GM12878 (cell line): ENCODE data around the gene BCS1L. TPM values are rescaled to one million over a fixed set of nuclear protein-coding genes. Genes with fewer than 3 reads are reported as not detected.

Experiments
- E2F8 ChIP-seq: fragments of 450-650 bp; IDR thresholded peaks from 2 replicates; pipeline ENCODE4 v1.6.1; 2018; ENCODE audit warnings: mild to moderate bottlenecking, low read depth, moderate library complexity; ENCODE audit not compliant: partially characterized antibody
- POLR2AphosphoS5 ChIP-seq: IDR thresholded peaks from 2 replicates; pipeline ENCODE4 v1.6.1; 2011; ENCODE audit warnings: mild to moderate bottlenecking, low read length, inconsistent platforms
- TAF1 ChIP-seq: IDR thresholded peaks from 2 replicates; pipeline ENCODE4 v1.6.1; 2011; ENCODE audit warnings: mild to moderate bottlenecking, low read depth, low read length, borderline replicate concordance
- ZBTB4 ChIP-seq: fragments of 450-650 bp; formaldehyde crosslinking; IDR thresholded peaks from 2 replicates; pipeline ENCODE4 v1.4.0; 2022; ENCODE audit warnings: mild to moderate bottlenecking, moderate library complexity
- polyA plus RNA-seq, 11 experiments: library from polyadenylated mRNA; depleted of rRNA in 4 of 11; unstranded in 6 of 11; stranded (reverse) in 5 of 11; fragments of >200 nt; fragmentation: Nextera tagmentation in 4 of 11; fragmentation: Illumina TruSeq in 1 of 11; extraction: Ambion mirVana in 4 of 11; extraction: Trizol in 1 of 11; gene quantifications; 1 replicate in 1 of 11; 2 replicates in 10 of 11; pipeline versions ENCODE4 v1.2.1 to v1.2.3, GENCODE V29; 2011 to 2016; ENCODE audit warnings: inconsistent platforms in 2 of 11, missing spikeins in 2 of 11, low read depth in 1 of 11
- total RNA-seq, 4 experiments: library from RNA; depleted of rRNA in 3 of 4; stranded (reverse); fragments of >200 nt in 3 of 4; fragmentation: Illumina TruSeq in 1 of 4; extraction: Trizol in 1 of 4; gene quantifications; 2 replicates each; pipeline versions ENCODE4 v1.2.1 to v1.2.3, GENCODE V29; 2013 to 2021
- TF ChIP-seq, protein P1 (sequence below): IDR thresholded peaks from 2 replicates; pipeline ENCODE4 v1.6.1; 2012; ENCODE audit warnings: improper control_type of control experiment, low read depth, low read length; ENCODE audit not compliant: insufficient replicate concordance

The BCS1L gene
- total and polyA plus RNA-seq, 10 of the 15 experiments (the other 5 are each of a cell fraction or from before 2014, with no cell fraction given): 40.4 to 114 (median 65.2) TPM

DNA sequence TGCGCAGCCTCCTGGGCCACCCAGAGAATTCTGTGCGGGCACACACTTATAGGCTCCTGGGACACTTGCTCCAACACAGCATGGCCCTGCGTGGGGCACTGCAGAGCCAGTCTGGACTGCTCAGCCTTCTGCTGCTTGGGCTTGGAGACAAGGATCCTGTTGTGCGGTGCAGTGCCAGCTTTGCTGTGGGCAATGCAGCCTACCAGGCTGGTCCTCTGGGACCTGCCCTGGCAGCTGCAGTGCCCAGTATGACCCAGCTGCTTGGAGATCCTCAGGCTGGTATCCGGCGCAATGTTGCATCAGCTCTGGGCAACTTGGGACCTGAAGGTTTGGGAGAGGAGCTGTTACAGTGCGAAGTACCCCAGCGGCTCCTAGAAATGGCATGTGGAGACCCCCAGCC, 39.4 kb downstream of the BCS1L start (continued):
- TF ChIP-seq E2F8 (no peak), POLR2AphosphoS5 (no peak), ZBTB4 (CRISPR knock-in tag) (no peak), TAF1 (no peak)
- TF ChIP-seq, protein P1, sequence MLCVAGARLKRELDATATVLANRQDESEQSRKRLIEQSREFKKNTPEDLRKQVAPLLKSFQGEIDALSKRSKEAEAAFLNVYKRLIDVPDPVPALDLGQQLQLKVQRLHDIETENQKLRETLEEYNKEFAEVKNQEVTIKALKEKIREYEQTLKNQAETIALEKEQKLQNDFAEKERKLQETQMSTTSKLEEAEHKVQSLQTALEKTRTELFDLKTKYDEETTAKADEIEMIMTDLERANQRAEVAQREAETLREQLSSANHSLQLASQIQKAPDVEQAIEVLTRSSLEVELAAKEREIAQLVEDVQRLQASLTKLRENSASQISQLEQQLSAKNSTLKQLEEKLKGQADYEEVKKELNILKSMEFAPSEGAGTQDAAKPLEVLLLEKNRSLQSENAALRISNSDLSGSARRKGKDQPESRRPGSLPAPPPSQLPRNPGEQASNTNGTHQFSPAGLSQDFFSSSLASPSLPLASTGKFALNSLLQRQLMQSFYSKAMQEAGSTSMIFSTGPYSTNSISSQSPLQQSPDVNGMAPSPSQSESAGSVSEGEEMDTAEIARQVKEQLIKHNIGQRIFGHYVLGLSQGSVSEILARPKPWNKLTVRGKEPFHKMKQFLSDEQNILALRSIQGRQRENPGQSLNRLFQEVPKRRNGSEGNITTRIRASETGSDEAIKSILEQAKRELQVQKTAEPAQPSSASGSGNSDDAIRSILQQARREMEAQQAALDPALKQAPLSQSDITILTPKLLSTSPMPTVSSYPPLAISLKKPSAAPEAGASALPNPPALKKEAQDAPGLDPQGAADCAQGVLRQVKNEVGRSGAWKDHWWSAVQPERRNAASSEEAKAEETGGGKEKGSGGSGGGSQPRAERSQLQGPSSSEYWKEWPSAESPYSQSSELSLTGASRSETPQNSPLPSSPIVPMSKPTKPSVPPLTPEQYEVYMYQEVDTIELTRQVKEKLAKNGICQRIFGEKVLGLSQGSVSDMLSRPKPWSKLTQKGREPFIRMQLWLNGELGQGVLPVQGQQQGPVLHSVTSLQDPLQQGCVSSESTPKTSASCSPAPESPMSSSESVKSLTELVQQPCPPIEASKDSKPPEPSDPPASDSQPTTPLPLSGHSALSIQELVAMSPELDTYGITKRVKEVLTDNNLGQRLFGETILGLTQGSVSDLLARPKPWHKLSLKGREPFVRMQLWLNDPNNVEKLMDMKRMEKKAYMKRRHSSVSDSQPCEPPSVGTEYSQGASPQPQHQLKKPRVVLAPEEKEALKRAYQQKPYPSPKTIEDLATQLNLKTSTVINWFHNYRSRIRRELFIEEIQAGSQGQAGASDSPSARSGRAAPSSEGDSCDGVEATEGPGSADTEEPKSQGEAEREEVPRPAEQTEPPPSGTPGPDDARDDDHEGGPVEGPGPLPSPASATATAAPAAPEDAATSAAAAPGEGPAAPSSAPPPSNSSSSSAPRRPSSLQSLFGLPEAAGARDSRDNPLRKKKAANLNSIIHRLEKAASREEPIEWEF: no peak
